GM21528 (cell line): ENCODE results near the gene AMELX.

Experiments
- ATAC-seq: cut with Tn5 transposase; IDR thresholded peaks from one replicate; pipeline ENCODE4 v1.9.1; 2021; ENCODE audit warnings: mild to moderate bottlenecking, moderate library complexity; ENCODE audit not compliant: unreplicated experiment, low FRiP score

AMELX gene

DNA sequence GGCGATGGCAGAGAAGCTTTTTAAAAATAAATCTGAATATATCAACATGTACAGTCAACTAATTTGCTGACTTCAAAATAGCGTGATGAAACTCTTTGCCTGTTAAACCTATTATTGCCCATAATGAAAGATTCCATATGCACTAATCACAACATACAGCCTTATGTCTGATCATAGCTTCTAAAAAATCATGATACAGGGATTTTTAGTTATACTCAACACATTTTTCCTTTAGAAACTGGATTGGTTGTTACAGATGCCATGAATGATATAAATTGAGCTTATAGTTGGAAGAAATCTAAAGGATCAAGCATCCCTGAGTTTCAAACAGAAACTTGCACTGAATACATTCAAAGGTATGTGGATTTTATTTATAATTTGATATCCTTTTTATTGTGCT lies at the start of gene AMELX:
AMELX (plus strand) TSS at position 301 of the 400 bp plus-strand sequence. CDS start 1,376 bp downstream, outside the sequence.
- ATAC-seq, result no peak

DNA sequence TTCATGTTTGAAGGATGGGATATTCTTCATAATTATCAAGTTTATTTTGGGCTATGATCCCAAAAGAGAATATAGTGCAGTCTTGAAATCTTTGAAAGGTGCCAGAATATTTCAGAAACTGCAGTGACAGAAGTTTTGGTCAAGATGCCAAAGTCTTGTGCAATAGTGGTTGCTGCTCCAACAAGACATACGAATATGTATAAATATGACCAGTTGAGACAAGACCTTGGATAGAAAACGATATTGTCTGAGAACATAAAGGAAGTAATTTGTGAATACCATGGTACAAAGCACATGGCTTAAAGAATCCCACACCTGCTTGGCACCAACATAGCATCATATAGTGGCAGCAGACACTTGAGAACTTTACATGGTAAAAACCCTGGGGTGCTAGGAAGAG lies 48.6 kb upstream of the AMELX start:
- ATAC-seq, result no peak

DNA sequence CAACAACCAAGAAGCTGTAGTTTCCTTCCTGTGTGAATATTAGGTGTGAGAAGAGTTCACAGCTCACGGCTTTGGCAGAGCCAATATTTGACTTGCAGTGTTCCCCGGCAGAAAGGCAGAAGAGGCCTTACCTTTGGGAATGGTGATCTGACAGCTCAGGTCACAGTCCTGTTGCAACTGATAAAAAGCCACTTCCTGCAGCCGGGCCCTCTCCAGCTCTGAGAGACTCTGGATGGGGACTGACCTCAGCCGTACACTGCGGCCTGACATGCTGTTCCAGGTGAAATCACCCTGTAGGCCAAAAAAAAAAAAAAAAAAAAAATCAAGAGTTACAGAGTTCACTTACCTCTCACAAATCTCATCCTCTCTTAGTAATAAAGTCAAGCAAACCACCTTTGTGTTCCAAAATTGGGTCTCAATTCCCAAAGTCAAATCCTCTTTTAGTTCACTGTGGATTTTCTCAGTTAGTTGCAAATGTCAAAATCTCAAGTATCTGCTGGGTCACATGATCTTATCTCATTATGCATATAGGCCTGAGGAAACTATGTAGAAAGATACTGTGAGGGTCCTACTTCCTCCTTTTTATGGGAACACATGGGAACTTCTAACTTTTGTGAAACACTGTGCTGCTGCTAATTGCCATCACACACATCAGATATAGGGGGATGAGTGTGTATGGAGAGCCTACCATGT lies 38.6 kb upstream of the AMELX start:
- no peak for ATAC-seq

DNA sequence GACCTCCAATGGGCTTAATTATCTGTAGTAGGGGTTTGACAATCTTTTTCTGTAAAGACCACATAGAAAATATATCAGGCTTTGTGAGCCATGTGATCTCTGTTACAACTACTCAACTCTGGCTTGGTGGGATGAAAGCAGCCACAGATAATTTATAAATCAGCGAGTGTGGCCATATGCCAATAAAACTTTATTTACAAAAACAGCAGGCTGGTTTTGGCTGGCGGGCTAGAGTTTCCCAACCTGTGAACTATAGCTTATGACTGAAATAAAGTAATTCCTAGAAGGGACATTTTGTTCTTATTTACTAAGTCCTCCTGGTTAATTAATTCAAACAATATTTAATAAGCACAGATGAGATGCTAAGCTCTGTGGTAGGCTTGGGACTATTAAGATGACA lies 35.9 kb upstream of the AMELX start:
- no peak for ATAC-seq

DNA sequence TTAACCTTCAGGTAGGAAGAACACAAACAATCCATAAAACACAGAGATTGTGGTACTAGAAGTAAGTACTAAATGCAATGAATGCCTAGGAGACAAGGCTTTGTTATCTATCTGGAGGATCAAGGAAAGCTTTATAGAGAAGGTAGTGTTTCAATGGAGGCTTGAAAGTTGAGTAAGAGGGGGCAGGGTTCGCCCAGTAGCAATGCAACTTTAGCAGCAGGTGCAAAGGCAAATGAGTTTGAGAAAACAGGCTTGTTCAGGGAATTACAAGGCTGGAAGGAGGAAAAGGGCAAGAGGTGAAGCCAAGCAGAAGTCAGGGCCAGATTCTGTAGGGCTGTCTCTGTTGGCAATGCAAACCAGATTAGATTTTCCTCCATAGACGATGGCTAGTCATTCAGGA lies 35.5 kb upstream of the AMELX start:
- ATAC-seq, result no peak

DNA sequence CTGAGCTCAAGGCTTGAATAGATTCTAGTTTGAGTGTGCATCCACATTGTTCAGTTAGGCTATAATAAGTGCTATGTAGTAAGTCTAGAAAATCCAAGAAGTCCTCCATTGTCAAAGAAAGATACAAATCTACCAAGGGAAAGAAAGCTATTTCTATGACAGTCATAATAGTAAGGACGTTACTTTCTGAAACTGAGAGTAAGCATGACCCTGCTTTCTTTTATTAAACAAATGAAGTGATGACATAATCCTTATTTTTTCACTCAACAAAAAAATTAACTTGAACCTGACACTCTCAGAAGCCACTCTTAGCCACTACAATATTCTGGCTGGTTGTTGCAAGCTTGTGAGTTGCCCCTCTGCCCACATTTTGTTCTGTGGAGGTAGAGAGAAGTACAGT lies 33.8 kb upstream of the AMELX start:
- no peak for ATAC-seq

DNA sequence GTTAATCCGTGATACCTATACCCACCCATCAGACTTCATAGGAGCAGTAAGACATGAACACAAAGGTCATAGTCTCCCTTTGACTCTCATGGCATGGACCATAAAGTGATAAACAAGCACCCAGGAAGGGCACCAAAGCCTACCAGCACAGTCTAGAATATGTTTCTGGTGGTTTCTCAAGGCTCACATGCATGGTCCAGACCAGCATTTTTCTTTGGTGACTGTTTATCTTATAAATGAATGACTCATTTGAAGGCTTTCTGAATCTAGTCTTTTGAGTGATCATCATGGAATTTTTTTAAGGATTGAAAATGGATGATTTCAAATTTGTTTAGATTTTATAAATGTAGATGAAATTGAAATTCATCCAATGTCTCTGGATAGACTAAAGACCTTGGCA lies 32.0 kb upstream of the AMELX start:
- no peak for ATAC-seq

DNA sequence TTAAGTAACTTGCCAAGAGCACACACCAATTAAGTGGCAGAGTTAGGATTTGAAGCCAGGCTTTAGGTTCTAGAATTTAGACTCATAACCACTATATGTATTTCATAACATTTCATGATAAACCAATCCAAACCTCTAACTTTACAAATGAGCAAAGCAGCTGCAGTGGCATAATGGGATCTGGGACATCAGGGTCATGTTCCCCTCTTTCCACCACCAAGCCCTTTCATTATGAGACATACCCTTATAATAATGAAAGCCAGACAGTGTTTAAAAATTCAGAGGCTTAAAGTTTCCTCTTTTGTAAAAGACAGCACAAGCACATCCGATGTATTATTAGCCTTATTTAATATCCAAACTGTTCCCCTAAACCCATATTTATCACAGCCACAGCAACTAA lies 28.3 kb upstream of the AMELX start:
- ATAC-seq, result no peak

DNA sequence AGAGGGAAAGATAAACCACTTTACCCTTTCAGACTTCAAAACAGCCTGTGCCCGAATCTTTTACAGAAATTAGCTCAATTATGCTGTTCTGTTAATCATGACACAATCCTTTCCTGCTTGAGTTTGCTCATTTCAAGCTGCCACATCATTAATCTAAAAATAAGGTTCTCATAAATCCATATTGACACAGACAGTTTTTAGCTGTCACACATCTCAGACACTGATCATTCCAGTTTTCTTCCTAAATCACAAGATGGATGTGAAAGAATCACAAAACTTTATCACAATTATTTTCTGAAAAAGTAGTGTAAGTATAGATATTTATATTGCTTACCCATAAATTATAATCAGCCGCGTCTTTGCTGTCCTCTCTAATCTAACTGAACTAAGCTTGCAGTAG lies 27.9 kb upstream of the AMELX start:
- no peak for ATAC-seq

DNA sequence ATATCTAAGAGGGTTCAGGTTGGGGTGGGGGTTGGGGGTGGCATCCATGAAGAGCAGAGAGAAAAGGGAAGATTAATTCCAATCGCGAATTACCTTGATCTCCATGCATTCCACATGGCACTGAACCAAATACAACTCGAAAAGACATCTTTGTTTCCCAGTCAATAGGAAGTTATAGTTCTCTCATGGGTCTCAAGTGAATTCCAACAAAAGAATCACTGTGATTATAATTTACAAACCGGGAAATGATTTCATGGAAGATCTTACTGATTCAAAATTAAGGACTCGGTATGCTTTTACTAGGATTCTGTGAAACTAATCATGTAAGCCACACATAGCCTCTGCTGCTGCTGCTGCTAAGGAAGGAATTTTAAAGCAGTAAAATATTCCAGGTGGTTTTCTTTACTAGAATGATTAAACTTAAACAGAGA lies 26.6 kb upstream of the AMELX start:
- ATAC-seq, result no peak

DNA sequence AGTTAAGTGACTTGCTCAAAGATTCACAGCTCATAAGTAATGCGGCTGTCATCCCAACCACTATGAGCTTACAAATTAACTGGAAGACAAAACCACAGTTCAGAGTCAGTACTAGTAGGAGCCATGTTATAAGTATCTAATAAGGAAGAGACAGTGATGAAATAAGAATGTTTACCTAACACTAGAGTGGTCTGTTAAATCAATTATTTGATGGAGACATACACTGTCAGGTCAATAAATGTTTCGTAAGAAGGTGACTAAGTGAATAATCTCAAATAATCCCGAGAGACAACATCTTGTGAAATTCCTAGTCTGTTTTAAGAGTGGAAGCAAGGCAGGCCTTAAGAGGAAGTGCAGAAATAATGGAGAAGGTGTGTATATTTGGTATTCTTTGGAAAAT lies 25.8 kb upstream of the AMELX start:
- no peak for ATAC-seq

DNA sequence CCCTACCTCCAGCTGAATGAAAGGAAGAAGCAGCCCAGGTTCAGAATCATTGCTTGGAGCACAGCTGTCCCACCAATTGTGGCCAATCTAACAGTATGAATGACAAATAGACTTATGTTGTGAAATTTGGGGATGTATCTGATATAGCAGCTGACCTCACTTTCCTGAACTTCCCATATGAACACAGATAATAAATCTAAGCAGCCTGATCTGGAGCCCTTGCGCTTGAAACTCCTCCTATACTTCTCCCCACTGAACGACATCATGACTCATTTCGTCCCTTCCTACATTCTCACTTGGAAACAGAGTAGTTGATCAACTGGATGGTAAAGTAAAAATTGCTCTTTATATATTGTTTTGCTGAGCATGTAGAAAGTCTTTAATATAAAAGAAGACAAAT lies 24.2 kb upstream of the AMELX start:
- no peak for ATAC-seq

DNA sequence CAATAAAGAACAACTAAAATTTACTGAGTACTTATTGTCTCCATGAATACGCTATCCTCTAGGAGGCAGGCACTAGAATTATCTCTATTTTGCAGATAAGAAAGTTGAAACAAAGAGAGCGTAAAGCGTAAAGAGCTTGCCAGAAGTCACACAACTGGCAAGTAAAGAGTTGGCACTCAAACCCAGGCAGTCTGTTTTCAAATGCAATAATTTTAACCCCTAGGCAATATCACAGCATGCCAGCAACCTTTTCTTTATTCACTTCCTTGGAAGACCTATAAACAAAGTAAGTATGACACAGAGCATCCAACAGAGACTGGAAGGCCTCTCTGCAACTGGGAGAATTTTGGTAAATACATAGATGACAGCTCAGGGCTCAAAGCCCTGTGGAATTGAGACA lies 23.2 kb upstream of the AMELX start:
- ATAC-seq, result no peak

DNA sequence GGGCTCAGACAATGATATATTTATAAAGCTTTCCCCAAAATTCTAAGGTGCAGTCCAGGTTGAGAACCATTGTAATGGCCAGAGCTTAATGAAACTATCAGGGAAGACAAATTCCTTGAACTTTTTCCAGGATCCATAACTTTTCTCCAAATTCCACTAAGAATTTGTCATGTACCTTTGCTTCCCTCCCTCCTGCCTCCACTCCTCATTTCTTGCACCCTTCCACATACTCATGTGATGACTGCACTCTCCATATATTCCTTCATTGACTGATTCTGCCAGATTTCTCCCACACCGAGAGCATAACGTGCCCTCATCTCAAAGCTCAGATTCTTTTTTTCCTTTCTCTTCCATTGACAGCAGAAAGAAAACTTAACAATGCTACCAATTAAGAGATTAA lies 20.9 kb upstream of the AMELX start:
- no peak for ATAC-seq

DNA sequence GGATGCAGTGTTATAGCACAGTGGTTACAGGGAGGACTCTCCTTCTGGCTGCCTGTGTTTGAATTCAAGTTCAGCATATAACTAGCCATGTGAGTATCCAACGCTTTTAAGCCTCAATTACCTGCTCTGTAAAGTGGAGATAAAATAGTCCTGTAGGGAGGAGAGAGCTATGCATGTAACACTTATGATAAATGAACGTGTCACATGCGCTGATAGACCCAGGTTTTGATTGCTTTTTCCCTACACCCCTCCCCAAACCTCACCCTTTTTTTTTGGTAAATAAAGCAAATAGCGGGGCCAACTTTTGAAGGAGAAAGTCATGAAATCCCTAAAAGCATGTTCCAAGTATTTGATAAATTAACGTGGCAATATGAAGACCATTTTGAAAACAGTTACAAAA lies 20.4 kb upstream of the AMELX start:
- ATAC-seq, result no peak

DNA sequence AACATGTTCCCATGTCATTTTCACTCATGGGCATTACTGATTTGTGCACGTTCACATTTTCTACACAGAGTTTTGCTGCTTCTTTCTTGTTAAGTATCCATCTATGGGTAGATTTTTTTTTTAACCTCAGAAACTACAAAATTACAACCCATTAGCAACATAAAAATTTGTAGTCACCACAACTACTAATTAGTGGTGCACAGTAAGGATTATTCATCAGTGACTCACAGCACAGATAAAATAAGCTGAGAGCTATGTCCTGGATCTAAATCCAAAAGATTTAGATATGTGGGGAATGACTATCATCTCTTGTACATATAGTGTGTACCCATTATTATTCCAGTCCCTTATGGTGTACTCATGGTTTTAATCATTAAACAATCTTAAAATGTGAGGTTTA lies 19.7 kb upstream of the AMELX start:
- no peak for ATAC-seq

DNA sequence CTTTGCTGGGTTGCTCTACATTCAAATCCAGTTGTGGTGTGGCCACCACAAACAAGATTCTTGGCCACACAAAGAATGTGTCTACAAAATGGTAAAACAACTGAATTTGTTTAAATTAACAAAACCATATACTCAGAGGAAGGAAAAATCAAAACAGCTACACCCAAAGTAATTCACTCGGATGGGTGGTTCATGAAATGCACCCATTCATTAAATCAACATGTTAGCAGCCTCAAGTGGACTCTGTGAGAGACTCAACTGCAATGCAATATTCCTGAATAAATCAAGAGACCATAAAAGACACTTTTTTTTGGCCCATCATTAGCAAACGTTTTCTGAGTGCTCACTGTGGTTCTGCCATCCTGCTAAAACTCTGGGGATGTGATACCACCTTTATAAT lies 11.2 kb upstream of the AMELX start:
- no peak for ATAC-seq

DNA sequence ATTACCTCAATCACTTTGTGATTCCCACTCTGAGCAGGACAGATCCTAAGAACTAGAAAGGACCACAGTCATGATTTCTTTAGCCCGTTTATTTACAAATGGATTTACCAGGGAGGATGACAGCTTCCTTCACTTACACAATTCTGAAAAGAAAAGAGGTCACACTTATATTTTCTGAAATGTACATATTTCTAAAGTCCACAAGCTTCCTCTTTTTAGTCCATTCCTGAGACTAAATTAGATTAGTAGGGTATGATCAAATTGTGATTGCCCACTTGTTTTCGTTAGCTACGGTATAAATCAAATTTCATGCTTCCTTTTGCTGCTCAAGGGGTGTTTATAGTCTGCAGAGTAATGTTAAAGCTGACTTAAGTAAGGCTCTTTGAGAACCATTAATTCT lies 7.6 kb upstream of the AMELX start:
- no peak for ATAC-seq

DNA sequence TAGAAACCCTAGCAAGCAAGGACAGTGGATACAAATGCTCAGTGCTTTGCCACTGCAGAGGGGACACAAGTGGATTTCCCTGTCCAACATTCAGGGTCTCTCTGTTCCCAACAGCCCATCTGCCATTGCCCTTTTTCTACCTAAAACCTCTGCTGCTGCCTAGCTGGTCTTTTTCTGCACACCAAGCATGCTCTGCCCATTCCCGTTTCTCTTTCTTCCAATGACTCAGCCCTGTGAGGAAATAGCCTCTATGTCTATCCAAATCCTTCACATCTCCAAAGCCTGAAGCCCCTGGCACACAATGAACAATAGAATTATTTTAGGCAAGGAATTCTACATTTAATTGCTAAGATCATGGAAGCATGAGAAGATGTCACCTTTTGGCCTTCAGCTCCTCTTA lies 5.7 kb upstream of the AMELX start:
- ATAC-seq, result no peak

DNA sequence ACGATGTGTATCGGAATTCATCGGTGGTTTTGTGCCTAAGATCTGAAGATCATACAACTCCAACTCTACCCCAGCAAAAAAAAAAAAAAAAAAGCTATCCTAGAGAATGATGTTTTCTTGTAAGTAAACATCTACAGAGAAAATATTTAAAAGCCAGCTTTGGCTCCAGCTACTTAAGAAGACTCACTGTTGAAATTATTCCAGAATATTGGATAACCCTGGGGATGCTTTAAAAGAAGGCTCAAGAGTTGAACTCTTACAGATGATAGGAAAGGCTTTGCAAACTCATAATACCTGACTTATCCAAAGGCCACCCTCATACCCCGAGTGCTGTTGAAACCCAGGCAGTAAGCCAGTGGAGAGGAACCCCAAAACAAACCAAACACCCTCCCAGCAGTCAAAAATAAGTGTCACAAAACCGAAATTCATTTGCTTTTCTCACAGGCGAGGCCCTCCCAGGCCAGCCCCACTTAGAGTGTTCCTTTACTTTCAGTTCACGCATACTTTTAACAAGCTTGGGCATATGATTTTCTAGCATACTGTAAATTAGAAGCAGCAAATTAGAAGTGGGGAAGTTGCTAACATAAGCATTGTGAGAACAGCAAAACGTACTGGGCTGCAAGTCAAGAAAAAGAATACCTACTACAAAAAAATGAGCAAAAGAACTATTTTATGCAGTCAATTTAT lies 2.7 kb upstream of the AMELX start:
- no peak for ATAC-seq

DNA sequence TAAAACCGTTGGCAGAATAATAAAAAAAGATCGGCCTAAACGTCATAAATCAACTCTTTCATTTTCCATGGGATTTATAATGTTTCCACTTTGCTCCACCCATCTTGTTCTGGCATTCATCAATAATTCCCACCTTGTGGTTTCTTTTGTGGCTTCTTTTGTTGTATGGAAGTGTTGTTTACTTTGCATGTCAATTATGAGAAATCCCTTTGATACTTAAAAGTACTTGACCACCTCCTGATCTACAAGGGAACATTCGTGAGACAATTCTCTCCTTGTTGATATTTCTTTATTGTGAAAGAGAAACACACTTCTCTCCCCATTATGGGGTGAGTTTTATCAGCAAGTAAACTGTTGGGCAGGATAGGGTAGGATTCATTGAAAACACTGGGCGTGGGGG lies 2.8 kb downstream of the AMELX start:
- no peak for ATAC-seq

DNA sequence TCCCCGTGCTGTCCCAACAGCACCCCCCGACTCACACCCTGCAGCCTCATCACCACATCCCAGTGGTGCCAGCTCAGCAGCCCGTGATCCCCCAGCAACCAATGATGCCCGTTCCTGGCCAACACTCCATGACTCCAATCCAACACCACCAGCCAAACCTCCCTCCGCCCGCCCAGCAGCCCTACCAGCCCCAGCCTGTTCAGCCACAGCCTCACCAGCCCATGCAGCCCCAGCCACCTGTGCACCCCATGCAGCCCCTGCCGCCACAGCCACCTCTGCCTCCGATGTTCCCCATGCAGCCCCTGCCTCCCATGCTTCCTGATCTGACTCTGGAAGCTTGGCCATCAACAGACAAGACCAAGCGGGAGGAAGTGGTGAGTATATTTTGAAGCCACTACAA lies 5.4 kb downstream of the AMELX start:
- ATAC-seq, result no peak
